ENCODE results near the gene SH3BGR. TPM values are rescaled to one million over a fixed set of nuclear protein-coding genes. Genes with fewer than 3 reads are reported as not detected.

Gene SH3BGR
- total and polyA plus RNA-seq, 4 donors: 0.33 to 5.4 (median 2.0) TPM

DNA sequence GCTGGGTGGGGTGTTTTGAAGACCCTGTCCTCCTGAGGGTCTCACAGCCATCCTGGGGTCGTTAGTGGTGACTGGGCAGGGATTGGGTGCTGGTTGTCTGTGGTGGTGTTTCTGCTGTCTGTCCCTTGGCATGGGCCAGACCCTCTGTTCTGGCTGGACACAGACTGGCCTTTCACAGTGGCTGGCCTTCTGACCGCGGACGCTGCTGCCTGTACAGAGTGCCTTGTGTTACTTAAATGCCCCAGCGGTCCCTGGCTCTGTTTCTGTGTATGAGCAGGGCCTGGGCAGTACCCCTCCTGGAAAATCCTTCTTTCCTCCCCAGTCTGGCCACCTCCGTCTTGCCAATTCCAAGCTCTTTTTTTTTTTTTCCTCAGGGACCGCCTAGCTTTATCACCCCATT, 50.9 kb downstream of the SH3BGR start:
- Histone ChIP-seq H3K4me1 (ENCODE audit: control insufficient read depth in 4 of 4, insufficient read depth in 4 of 4, low read length in 3 of 4) (no peaks in the 10 kb centered on the region), H3K9ac (ENCODE audit: low read depth in 1 of 2, low read length in 2 of 2) (no peak overlapping the region), H3K9me3 (ENCODE audit: control insufficient read depth in 4 of 4, low read length in 3 of 4) (no peaks in the 10 kb centered on the region), H3K27ac (ENCODE audit: low read depth in 1 of 2, low read length in 2 of 2) (no peak overlapping the region), H3K27me3 (ENCODE audit: control insufficient read depth in 4 of 4, insufficient read depth in 4 of 4, low read length in 3 of 4) (no peaks in the 10 kb centered on the region), H3K36me3 (ENCODE audit: control insufficient read depth in 4 of 4, insufficient read depth in 3 of 4, low read depth in 1 of 4, low read length in 3 of 4) (no peaks in the 10 kb centered on the region), H3K4me3 (ENCODE audit: low read depth in 1 of 3, low read length in 3 of 3) (no peak overlapping the region)
- no peak for DNase-seq (ENCODE audit: low spot score)
- 93% methylated on average over 7 of the region's 7 CpGs for WGBS
- TF ChIP-seq RAD21 (IDR thresholded peaks at IDR 0.05) (no peak), EGR1 (IDR thresholded peaks at IDR 0.05; ENCODE audit: low read depth in 2 of 2) (no peak), RXRA (IDR thresholded peaks at IDR 0.05) (no peak), FOXA2 (IDR thresholded peaks at IDR 0.05) (no peak), TAF1 (conservative IDR thresholded peaks at IDR 0.05) (no peak), SP1 (IDR thresholded peaks at IDR 0.05) (no peak), NR2F2 (IDR thresholded peaks at IDR 0.05) (no peak), JUND (IDR thresholded peaks at IDR 0.05) (no peak), GABPA (IDR thresholded peaks at IDR 0.05 in 1 of 2, conservative IDR thresholded peaks at IDR 0.05 in 1 of 2) (no peak), YY1 (IDR thresholded peaks at IDR 0.05) (no peak), HNF4G (IDR thresholded peaks at IDR 0.05) (no peak), FOXA1 (IDR thresholded peaks at IDR 0.05) (no peak)
- TF ChIP-seq, protein P1, sequence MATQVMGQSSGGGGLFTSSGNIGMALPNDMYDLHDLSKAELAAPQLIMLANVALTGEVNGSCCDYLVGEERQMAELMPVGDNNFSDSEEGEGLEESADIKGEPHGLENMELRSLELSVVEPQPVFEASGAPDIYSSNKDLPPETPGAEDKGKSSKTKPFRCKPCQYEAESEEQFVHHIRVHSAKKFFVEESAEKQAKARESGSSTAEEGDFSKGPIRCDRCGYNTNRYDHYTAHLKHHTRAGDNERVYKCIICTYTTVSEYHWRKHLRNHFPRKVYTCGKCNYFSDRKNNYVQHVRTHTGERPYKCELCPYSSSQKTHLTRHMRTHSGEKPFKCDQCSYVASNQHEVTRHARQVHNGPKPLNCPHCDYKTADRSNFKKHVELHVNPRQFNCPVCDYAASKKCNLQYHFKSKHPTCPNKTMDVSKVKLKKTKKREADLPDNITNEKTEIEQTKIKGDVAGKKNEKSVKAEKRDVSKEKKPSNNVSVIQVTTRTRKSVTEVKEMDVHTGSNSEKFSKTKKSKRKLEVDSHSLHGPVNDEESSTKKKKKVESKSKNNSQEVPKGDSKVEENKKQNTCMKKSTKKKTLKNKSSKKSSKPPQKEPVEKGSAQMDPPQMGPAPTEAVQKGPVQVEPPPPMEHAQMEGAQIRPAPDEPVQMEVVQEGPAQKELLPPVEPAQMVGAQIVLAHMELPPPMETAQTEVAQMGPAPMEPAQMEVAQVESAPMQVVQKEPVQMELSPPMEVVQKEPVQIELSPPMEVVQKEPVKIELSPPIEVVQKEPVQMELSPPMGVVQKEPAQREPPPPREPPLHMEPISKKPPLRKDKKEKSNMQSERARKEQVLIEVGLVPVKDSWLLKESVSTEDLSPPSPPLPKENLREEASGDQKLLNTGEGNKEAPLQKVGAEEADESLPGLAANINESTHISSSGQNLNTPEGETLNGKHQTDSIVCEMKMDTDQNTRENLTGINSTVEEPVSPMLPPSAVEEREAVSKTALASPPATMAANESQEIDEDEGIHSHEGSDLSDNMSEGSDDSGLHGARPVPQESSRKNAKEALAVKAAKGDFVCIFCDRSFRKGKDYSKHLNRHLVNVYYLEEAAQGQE (IDR thresholded peaks at IDR 0.05): no peak
- TF ChIP-seq, protein P2, sequence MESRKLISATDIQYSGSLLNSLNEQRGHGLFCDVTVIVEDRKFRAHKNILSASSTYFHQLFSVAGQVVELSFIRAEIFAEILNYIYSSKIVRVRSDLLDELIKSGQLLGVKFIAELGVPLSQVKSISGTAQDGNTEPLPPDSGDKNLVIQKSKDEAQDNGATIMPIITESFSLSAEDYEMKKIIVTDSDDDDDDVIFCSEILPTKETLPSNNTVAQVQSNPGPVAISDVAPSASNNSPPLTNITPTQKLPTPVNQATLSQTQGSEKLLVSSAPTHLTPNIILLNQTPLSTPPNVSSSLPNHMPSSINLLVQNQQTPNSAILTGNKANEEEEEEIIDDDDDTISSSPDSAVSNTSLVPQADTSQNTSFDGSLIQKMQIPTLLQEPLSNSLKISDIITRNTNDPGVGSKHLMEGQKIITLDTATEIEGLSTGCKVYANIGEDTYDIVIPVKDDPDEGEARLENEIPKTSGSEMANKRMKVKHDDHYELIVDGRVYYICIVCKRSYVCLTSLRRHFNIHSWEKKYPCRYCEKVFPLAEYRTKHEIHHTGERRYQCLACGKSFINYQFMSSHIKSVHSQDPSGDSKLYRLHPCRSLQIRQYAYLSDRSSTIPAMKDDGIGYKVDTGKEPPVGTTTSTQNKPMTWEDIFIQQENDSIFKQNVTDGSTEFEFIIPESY (IDR thresholded peaks at IDR 0.05): no peak
- TF ChIP-seq, protein P3, sequence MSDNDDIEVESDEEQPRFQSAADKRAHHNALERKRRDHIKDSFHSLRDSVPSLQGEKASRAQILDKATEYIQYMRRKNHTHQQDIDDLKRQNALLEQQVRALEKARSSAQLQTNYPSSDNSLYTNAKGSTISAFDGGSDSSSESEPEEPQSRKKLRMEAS (IDR thresholded peaks at IDR 0.05): no peak
- TF ChIP-seq, protein P4, sequence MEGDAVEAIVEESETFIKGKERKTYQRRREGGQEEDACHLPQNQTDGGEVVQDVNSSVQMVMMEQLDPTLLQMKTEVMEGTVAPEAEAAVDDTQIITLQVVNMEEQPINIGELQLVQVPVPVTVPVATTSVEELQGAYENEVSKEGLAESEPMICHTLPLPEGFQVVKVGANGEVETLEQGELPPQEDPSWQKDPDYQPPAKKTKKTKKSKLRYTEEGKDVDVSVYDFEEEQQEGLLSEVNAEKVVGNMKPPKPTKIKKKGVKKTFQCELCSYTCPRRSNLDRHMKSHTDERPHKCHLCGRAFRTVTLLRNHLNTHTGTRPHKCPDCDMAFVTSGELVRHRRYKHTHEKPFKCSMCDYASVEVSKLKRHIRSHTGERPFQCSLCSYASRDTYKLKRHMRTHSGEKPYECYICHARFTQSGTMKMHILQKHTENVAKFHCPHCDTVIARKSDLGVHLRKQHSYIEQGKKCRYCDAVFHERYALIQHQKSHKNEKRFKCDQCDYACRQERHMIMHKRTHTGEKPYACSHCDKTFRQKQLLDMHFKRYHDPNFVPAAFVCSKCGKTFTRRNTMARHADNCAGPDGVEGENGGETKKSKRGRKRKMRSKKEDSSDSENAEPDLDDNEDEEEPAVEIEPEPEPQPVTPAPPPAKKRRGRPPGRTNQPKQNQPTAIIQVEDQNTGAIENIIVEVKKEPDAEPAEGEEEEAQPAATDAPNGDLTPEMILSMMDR (IDR thresholded peaks at IDR 0.05; ENCODE audit: low read depth, low read length, missing input control): no peak
- TF ChIP-seq, protein P5, sequence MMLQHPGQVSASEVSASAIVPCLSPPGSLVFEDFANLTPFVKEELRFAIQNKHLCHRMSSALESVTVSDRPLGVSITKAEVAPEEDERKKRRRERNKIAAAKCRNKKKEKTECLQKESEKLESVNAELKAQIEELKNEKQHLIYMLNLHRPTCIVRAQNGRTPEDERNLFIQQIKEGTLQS (IDR thresholded peaks at IDR 0.05): no peak

All from liver (tissue), 9 donors.